Measurements from ENCODE around the gene INHBB.

Gene INHBB

GRCh38 chr2:120372816-120373215 is 26.9 kb downstream of the INHBB start:
- ATAC-seq (no peak), DNase-seq (ENCODE audit: low spot score in 2 of 2) (no peak)
- no peak overlapping the region for H3K4me3 Mint-ChIP-seq
- H3K36me3 Mint-ChIP-seq: no peaks in the 10 kb centered on the region
- no peaks in the 10 kb centered on the region for H3K9me3 Mint-ChIP-seq
- H3K27ac Mint-ChIP-seq: no peak overlapping the region
- H3K4me1 Mint-ChIP-seq: peaks cover 4% of the 10 kb centered on the region

- H3K27ac Mint-ChIP-seq: no peak overlapping the region
- no peak for ATAC-seq
- no peak overlapping the region for H3K4me3 Mint-ChIP-seq
- no peaks in the 10 kb centered on the region for H3K36me3 Mint-ChIP-seq
- DNase-seq (ENCODE audit: low spot score in 2 of 2): no peak
- H3K4me1 Mint-ChIP-seq: peaks cover 4% of the 10 kb centered on the region
- no peaks in the 10 kb centered on the region for H3K9me3 Mint-ChIP-seq
Measured at GRCh38 chr2:120373424-120373823, 27.5 kb downstream of the INHBB start.

- Mint-ChIP-seq H3K4me1 (peaks cover 4% of the 10 kb centered on the region), H3K4me3 (no peak overlapping the region), H3K36me3 (no peaks in the 10 kb centered on the region), H3K9me3 (no peaks in the 10 kb centered on the region), H3K27ac (no peak overlapping the region)
- ATAC-seq: no peak
- DNase-seq (ENCODE audit: low spot score in 2 of 2): no peak
Measured at GRCh38 chr2:120374821-120375220, 28.9 kb downstream of the INHBB start.

GRCh38 chr2:120375251-120376020 is 29.5 kb downstream of the INHBB start:
- no peaks in the 10 kb centered on the region for H3K36me3 Mint-ChIP-seq
- peaks cover 4% of the 10 kb centered on the region for H3K4me1 Mint-ChIP-seq
- H3K27ac Mint-ChIP-seq: no peak overlapping the region
- H3K9me3 Mint-ChIP-seq: no peaks in the 10 kb centered on the region
- ATAC-seq: no peak
- H3K4me3 Mint-ChIP-seq: no peak overlapping the region
- no peak for DNase-seq (ENCODE audit: low spot score in 2 of 2)

- Mint-ChIP-seq H3K4me3 (no peak overlapping the region), H3K4me1 (peaks cover 4% of the 10 kb centered on the region), H3K9me3 (no peaks in the 10 kb centered on the region), H3K27ac (no peak overlapping the region), H3K36me3 (no peaks in the 10 kb centered on the region)
- no peak for DNase-seq (ENCODE audit: low spot score in 2 of 2)
- ATAC-seq: no peak
Measured at GRCh38 chr2:120376101-120376500, 30.2 kb downstream of the INHBB start.

GRCh38 chr2:120376679-120377640 is 31.0 kb downstream of the INHBB start:
- H3K9me3 Mint-ChIP-seq: no peaks in the 10 kb centered on the region
- no peak for ATAC-seq
- no peaks in the 10 kb centered on the region for H3K36me3 Mint-ChIP-seq
- no peak for DNase-seq (ENCODE audit: low spot score in 2 of 2)
- H3K4me1 Mint-ChIP-seq: peaks cover 4% of the 10 kb centered on the region
- no peak overlapping the region for H3K27ac Mint-ChIP-seq
- H3K4me3 Mint-ChIP-seq: no peak overlapping the region

GRCh38 chr2:120378605-120379004 is 32.7 kb downstream of the INHBB start:
- Mint-ChIP-seq H3K9me3 (no peaks in the 10 kb centered on the region), H3K4me1 (peaks cover 4% of the 10 kb centered on the region), H3K4me3 (no peak overlapping the region), H3K36me3 (no peaks in the 10 kb centered on the region), H3K27ac (no peak overlapping the region)
- no peak for DNase-seq (ENCODE audit: low spot score in 2 of 2)
- ATAC-seq: no peak

- H3K4me3 Mint-ChIP-seq: no peak overlapping the region
- no peaks in the 10 kb centered on the region for H3K9me3 Mint-ChIP-seq
- DNase-seq (ENCODE audit: low spot score in 2 of 2): no peak
- H3K27ac Mint-ChIP-seq: no peak overlapping the region
- no peak for ATAC-seq
- H3K4me1 Mint-ChIP-seq: peaks cover 4% of the 10 kb centered on the region
- H3K36me3 Mint-ChIP-seq: no peaks in the 10 kb centered on the region
Measured at GRCh38 chr2:120379916-120380893, 34.3 kb downstream of the INHBB start.

GRCh38 chr2:120381192-120381591 is 35.3 kb downstream of the INHBB start:
- H3K4me3 Mint-ChIP-seq: no peak overlapping the region
- no peaks in the 10 kb centered on the region for H3K36me3 Mint-ChIP-seq
- H3K27ac Mint-ChIP-seq: no peak overlapping the region
- ATAC-seq (no peak), DNase-seq (ENCODE audit: low spot score in 2 of 2) (no peak)
- H3K9me3 Mint-ChIP-seq: no peaks in the 10 kb centered on the region
- peaks cover 4% of the 10 kb centered on the region for H3K4me1 Mint-ChIP-seq

GRCh38 chr2:120381661-120382060 is 35.7 kb downstream of the INHBB start:
- Mint-ChIP-seq H3K4me3 (no peak overlapping the region), H3K9me3 (no peaks in the 10 kb centered on the region), H3K27ac (no peak overlapping the region), H3K4me1 (peaks cover 4% of the 10 kb centered on the region), H3K36me3 (no peaks in the 10 kb centered on the region)
- no peak for ATAC-seq
- no peak for DNase-seq (ENCODE audit: low spot score in 2 of 2)

- Mint-ChIP-seq H3K4me3 (no peak overlapping the region), H3K36me3 (no peaks in the 10 kb centered on the region), H3K9me3 (no peaks in the 10 kb centered on the region), H3K4me1 (peaks cover 2% of the 10 kb centered on the region), H3K27ac (no peak overlapping the region)
- no peak for DNase-seq (ENCODE audit: low spot score in 2 of 2)
- no peak for ATAC-seq
Measured at GRCh38 chr2:120382541-120383144, 36.7 kb downstream of the INHBB start.

GRCh38 chr2:120383191-120383590 is 37.3 kb downstream of the INHBB start:
- Mint-ChIP-seq H3K9me3 (no peaks in the 10 kb centered on the region), H3K4me1 (no peaks in the 10 kb centered on the region)

GRCh38 chr2:120383631-120384340 is 37.9 kb downstream of the INHBB start:
- no peaks in the 10 kb centered on the region for H3K36me3 Mint-ChIP-seq
- DNase-seq (ENCODE audit: low spot score in 2 of 2) (no peak), ATAC-seq (no peak)
- no peak overlapping the region for H3K27ac Mint-ChIP-seq
- H3K9me3 Mint-ChIP-seq: no peaks in the 10 kb centered on the region
- no peaks in the 10 kb centered on the region for H3K4me1 Mint-ChIP-seq
- H3K4me3 Mint-ChIP-seq: no peak overlapping the region

More at GRCh38 chr2:120383191-120383590, 37.3 kb downstream of the INHBB start:
- H3K27ac Mint-ChIP-seq: no peak overlapping the region
- H3K36me3 Mint-ChIP-seq: no peaks in the 10 kb centered on the region
- ATAC-seq (no peak), DNase-seq (ENCODE audit: low spot score in 2 of 2) (no peak)
- no peak overlapping the region for H3K4me3 Mint-ChIP-seq

Data from stimulated activated effector memory CD8-positive, alpha-beta T cell treated with anti-CD3 and anti-CD28 coated beads, Interleukin-12 subunit alpha, Interleukin-12 subunit beta, amount 100 ng/mL, for 72 hours (primary cell).